GM19397 (cell line): ENCODE data around the gene PDE6B.
"Not testable (repeated sequence)": the region's sequence is repeated elsewhere in the genome, so short reads cannot be mapped to it uniquely, and the experiment has no call there.

ENCODE experiments used
- ATAC-seq: cut with Tn5 transposase; IDR thresholded peaks from one replicate; pipeline ENCODE4 v1.9.1; 2021; ENCODE audit warnings: mild to moderate bottlenecking, moderate library complexity; ENCODE audit not compliant: unreplicated experiment

PDE6B gene

GRCh38 chr4:682490-683172 is 57.3 kb downstream of the PDE6B start:
- ATAC-seq: no peak

- no peak for ATAC-seq
Measured at GRCh38 chr4:683247-683897, 58.0 kb downstream of the PDE6B start.

GRCh38 chr4:683982-684622 is 58.7 kb downstream of the PDE6B start:
- no peak for ATAC-seq

- no peak for ATAC-seq
Measured at GRCh38 chr4:684623-685327, 59.4 kb downstream of the PDE6B start.

- no peak for ATAC-seq
Measured at GRCh38 chr4:685679-686412, 60.5 kb downstream of the PDE6B start.

GRCh38 chr4:686413-687040 is 61.2 kb downstream of the PDE6B start:
- ATAC-seq: no peak

- ATAC-seq: no peak
Measured at GRCh38 chr4:687048-687970, 61.9 kb downstream of the PDE6B start.

- ATAC-seq: no peak
Measured at GRCh38 chr4:687971-688853, 62.8 kb downstream of the PDE6B start.

- ATAC-seq: no peak
Measured at GRCh38 chr4:688854-689681, 63.7 kb downstream of the PDE6B start, which contains the start of gene SLC49A3. Gene SLC49A3 (minus strand): TSS chr4:689151. CDS start chr4:689127, 24 bp downstream.

- ATAC-seq: no peak
Measured at GRCh38 chr4:689723-690122, 64.3 kb downstream of the PDE6B start.

- ATAC-seq: no peak
Measured at GRCh38 chr4:692771-693554, 67.6 kb downstream of the PDE6B start.

- ATAC-seq: not testable (repeated sequence)
Measured at GRCh38 chr4:694341-694940, 69.1 kb downstream of the PDE6B start.

GRCh38 chr4:699816-700580 is 74.6 kb downstream of the PDE6B start:
- no peak for ATAC-seq

GRCh38 chr4:700587-701264 is 75.4 kb downstream of the PDE6B start:
- no peak for ATAC-seq

- ATAC-seq: no peak
Measured at GRCh38 chr4:702618-703048, 77.3 kb downstream of the PDE6B start.
